Sigmoid colon (tissue), 4 donors: ENCODE data around the gene EEF1E1.

Experiments used
- EP300 ChIP-seq, 4 donors: sonication (generic); formaldehyde crosslinking; IDR thresholded peaks; one replicate each; pipeline ENCODE4 v1.6.1; 2017; ENCODE audit warnings: antibody characterized with exemption in 4 of 4
- POLR2A ChIP-seq, 2 donors: fragments of 450-650 bp; IDR thresholded peaks; one replicate each; pipeline ENCODE4 v1.6.1; 2016; ENCODE audit warnings: antibody characterized with exemption in 2 of 2, mild to moderate bottlenecking in 2 of 2, moderate library complexity in 2 of 2
- POLR2AphosphoS5 ChIP-seq, 4 donors: sonication (generic); formaldehyde crosslinking; IDR thresholded peaks; one replicate each; pipeline ENCODE4 v1.6.1; 2017; ENCODE audit warnings: antibody characterized with exemption in 4 of 4
- TF ChIP-seq, protein P1 (sequence below), 4 experiments: fragments of 450-650 bp in 3 of 4; fragments of 200-600 bp in 1 of 4; IDR thresholded peaks; one replicate each; pipeline ENCODE4 v1.5.1; 2016 to 2019; ENCODE audit warnings: antibody characterized with exemption in 4 of 4, mild to moderate bottlenecking in 3 of 4, moderate library complexity in 2 of 4

DNA sequence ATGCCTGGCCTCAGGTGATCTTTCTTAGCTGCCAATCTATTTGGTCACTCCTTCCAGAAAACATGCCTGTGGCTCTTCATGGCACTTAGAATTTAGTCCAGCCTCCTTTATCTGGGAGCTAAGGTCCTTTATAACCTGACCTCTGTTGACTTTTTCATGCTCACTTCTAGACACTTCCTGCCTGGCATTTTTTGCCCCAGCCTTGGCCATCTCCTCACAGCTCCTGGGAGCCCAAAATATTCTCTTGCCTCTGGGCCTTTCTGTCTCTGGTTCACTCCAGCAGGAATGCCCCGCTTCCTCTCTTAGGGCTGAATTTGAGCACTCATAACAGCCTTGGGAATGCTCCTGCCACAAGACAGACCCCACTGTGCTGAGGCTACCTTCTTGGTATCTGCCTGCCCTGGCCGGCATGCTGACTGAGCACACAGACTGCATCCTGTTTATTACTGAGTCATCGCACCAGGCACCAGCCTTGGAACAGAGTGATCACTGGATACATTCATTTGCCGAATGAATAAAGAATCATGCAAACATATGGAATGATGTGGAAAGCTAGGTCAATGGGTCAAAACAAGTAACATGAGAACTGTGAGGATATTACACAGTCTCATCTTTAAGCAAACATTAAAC is 5.8 kb upstream of the EEF1E1 start:
- TF ChIP-seq, protein P1, sequence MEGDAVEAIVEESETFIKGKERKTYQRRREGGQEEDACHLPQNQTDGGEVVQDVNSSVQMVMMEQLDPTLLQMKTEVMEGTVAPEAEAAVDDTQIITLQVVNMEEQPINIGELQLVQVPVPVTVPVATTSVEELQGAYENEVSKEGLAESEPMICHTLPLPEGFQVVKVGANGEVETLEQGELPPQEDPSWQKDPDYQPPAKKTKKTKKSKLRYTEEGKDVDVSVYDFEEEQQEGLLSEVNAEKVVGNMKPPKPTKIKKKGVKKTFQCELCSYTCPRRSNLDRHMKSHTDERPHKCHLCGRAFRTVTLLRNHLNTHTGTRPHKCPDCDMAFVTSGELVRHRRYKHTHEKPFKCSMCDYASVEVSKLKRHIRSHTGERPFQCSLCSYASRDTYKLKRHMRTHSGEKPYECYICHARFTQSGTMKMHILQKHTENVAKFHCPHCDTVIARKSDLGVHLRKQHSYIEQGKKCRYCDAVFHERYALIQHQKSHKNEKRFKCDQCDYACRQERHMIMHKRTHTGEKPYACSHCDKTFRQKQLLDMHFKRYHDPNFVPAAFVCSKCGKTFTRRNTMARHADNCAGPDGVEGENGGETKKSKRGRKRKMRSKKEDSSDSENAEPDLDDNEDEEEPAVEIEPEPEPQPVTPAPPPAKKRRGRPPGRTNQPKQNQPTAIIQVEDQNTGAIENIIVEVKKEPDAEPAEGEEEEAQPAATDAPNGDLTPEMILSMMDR (IDR thresholded peaks at IDR 0.05): no peak
- TF ChIP-seq POLR2AphosphoS5 (IDR thresholded peaks at IDR 0.05) (no peak), POLR2A (IDR thresholded peaks at IDR 0.05) (no peak), EP300 (IDR thresholded peaks at IDR 0.05) (no peak)
